CD8-positive, alpha-beta memory T cell (primary cell): ENCODE results near the gene PXDC1. TPM values are rescaled to one million over a fixed set of nuclear protein-coding genes. Genes with fewer than 3 reads are reported as not detected.
"Not testable (repeated sequence)": the region's sequence is repeated elsewhere in the genome, so short reads cannot be mapped to it uniquely, and the experiment has no call there.

Source experiments
- CTCF ChIA-PET: fragments of 350-600 bp; sonication (Branson Sonifier 250); formaldehyde crosslinking; loops from one replicate; lab custom pipeline; 2021; ENCODE audit warnings: antibody characterized with exemption; lab: Charles Lee
- POLR2A ChIA-PET: fragments of 350-600 bp; sonication (Branson Sonifier 250); formaldehyde crosslinking; loops from one replicate; lab custom pipeline; 2021; ENCODE audit warnings: antibody characterized with exemption; lab: Charles Lee
- DNase-seq, 5 donors: peaks; one replicate each; pipeline versions ENCODE4 v3.0.0 to v3.0.0-alpha.2; 2020 to 2022; ENCODE audit warnings: mixed read lengths in 1 of 5
- H3K27ac ChIP-seq: one replicate; pipeline ENCODE4 v1.7.0; 2013; ENCODE audit warnings: low read depth, mild to moderate bottlenecking, low read length, moderate library complexity
- H3K27me3 ChIP-seq: 2 replicates; pipeline ENCODE4 v1.7.0; 2013; ENCODE audit warnings: low read length, mild to moderate bottlenecking; ENCODE audit not compliant: insufficient read depth, poor library complexity, severe bottlenecking
- H3K36me3 ChIP-seq: 2 replicates; pipeline ENCODE4 v1.7.0; 2013; ENCODE audit warnings: mild to moderate bottlenecking, low read length, moderate library complexity; ENCODE audit not compliant: insufficient read depth
- H3K4me1 ChIP-seq: 2 replicates; pipeline ENCODE4 v1.7.0; 2013; ENCODE audit warnings: mild to moderate bottlenecking, low read length, moderate library complexity; ENCODE audit not compliant: insufficient read depth
- H3K4me3 ChIP-seq: 2 replicates; pipeline ENCODE4 v1.7.0; 2013; ENCODE audit warnings: mild to moderate bottlenecking, low read length
- H3K9me3 ChIP-seq: 2 replicates; pipeline ENCODE4 v1.7.0; 2013; ENCODE audit warnings: mild to moderate bottlenecking, low read length
- H3K27ac Mint-ChIP-seq, 8 donors: one replicate each; pipeline ENCODE4 v1.8.0; 2020 to 2021; ENCODE audit warnings: mixed read lengths in 8 of 8, mild to moderate bottlenecking in 6 of 8, inconsistent platforms in 3 of 8, moderate library complexity in 3 of 8
- H3K27me3 Mint-ChIP-seq, 2 donors: one replicate each; pipeline ENCODE4 v1.8.0; 2020 to 2021; ENCODE audit warnings: mixed read lengths in 2 of 2, mild to moderate bottlenecking in 1 of 2, moderate library complexity in 1 of 2
- H3K36me3 Mint-ChIP-seq, 3 donors: one replicate each; pipeline ENCODE4 v1.8.0; 2020 to 2021; ENCODE audit warnings: mixed read lengths in 3 of 3, inconsistent platforms in 1 of 3, mild to moderate bottlenecking in 1 of 3
- H3K4me1 Mint-ChIP-seq, 3 donors: one replicate each; pipeline ENCODE4 v1.8.0; 2020 to 2021; ENCODE audit warnings: mixed read lengths in 3 of 3, inconsistent platforms in 1 of 3, mild to moderate bottlenecking in 1 of 3
- H3K4me3 Mint-ChIP-seq, 7 donors: one replicate each; pipeline ENCODE4 v1.8.0; 2020 to 2021; ENCODE audit warnings: mixed read lengths in 7 of 7, mild to moderate bottlenecking in 6 of 7, moderate library complexity in 4 of 7, inconsistent platforms in 2 of 7
- H3K9me3 Mint-ChIP-seq, 5 donors: one replicate each; pipeline ENCODE4 v1.8.0; 2020 to 2022; ENCODE audit warnings: mixed read lengths in 5 of 5, mild to moderate bottlenecking in 3 of 5, moderate library complexity in 2 of 5, inconsistent platforms in 1 of 5
- polyA plus RNA-seq: library from polyadenylated mRNA; unstranded; fragments of 300-500 nt; fragmentation: Illumina TruSeq; gene quantifications from one replicate; pipeline ENCODE4 v1.2.3, GENCODE V29; 2021
- total RNA-seq, 2 experiments: library from RNA; stranded (reverse); gene quantifications; one replicate each; pipeline ENCODE4 v1.2.3, GENCODE V29; 2021

Gene PXDC1
- total and polyA plus RNA-seq, 3 experiments from 2014 or later = 0.15 to 0.24 TPM; not detected in 1

DNA sequence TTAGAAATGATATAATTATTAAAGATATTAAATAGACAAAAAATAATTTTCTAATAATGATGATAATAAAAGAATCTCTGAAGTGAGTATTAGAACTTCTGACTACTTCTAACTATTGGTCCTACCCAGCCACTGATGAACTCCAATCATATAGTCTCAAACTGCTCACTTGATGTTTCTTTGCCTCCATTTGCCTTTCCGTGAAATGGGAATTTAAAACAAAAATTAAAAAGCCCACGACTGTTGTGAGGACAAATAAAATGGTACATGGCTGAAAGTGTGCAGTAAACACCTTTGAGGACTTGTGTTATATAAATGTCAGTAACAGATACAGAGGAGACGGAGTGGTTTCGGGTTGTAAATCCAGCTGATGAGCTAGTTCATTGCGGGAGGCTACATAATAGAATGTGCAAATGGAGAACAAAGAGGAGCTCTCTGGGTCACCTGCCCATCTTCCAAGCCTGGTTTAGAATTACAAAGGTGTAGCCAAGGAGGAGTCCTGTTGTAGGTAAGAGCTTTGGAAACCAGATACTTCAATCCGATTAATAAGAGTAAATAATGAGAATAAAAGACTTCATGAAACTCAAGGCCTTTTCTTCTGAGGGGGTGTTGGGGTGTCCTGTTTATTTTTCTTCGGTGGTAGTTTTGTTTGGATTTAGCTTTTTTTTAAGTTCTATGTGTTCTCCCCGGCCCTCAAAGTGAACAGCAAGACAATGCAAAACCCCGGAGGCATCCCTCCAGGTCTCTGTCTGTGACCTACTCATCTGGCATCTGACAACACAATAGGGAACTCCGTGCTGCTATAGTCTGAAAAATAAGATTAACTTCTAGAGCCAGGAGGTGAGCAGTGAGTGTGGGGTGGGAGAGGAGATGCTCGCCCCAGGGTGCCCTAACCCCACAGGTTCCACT, 4.4 kb upstream of the PXDC1 start:
- CTCF ChIA-PET = interaction anchor here (1.0 to 1.5 kb wide), 5 partner anchors 13 to 400 kb away, joined by 3 to 5 read pairs (median 3); partner anchors contain the start of gene FAM50B
- no peak overlapping the region for H3K4me3 ChIP-seq
- H3K4me1 ChIP-seq = peaks cover 3% of the 10 kb centered on the region
- Mint-ChIP-seq H3K27ac (peak overlapping the region in 1 of 8 donors; percentile 33), H3K36me3 (no peaks in the 10 kb centered on the region), H3K9me3 (no peaks in the 10 kb centered on the region), H3K4me3 (no peak overlapping the region), H3K27me3 (peaks cover 17 to 25% of the 10 kb centered on the region in 2 donors), H3K4me1 (peaks cover 0 to 9% (median 5%) of the 10 kb centered on the region in 3 donors)
- H3K27me3 ChIP-seq = peaks cover 14% of the 10 kb centered on the region
- POLR2A ChIA-PET = interaction anchor here (0.7 kb wide), 1 partner anchor 454 kb away, joined by 7 read pairs; no protein-coding TSS in a partner anchor
- no peaks in the 10 kb centered on the region for H3K36me3 ChIP-seq
- H3K9me3 ChIP-seq = no peaks in the 10 kb centered on the region
- no peak for DNase-seq
- no peak overlapping the region for H3K27ac ChIP-seq

DNA sequence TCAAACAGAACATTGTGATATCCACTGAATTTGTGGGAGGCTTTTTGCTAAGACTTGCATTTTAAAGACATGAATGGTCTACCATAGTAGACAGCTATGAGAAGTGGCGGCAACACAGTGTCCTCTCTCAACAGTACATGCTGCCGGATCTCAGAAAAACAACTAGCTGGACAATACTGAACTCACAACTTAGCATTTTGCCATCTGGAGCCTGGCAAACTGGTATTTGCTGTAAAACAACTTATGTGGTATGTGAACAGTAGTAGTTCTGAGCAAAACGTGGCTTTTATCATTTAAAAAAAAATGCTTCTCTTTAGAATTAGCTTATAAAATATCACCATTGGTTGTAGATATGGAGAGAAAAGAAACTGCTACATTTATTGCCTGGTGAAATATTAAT, 3.3 kb upstream of the PXDC1 start:
- Mint-ChIP-seq H3K27me3 (peaks cover 21 to 28% of the 10 kb centered on the region in 2 donors), H3K9me3 (no peaks in the 10 kb centered on the region)
- POLR2A ChIA-PET = no interaction called here

DNA sequence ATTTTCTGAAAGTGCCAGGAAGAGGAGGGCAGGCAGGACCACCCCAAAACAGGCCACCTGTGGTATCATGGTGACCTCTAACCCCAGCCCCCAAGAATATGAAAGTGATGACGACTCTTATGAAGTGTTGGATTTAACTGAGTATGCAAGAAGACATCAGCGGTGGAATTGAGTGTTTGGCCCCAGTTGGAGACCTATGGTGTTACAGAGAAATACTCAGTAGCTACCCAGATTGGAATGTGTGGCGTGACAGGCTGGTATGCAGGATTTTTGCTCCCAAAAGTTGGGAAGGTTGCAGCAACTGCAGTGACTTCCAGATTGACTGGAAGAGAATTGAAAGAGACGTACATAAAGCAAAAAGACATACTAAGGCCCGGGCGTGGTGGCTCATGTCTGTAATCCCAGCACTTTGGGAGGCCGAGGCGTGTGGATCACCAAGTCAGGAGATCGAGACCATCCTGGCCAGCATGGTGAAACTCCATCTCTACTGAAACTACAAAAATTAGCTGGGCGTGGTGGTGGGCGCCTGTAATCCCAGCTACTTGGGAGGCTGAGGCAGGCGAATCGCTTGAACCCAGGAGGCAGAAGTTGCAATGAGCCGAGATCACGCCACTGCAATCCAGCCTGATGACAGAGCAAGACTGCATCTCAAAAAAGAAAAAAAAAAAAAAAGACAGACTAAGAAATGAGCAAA, 2.7 kb upstream of the PXDC1 start:
- H3K4me3 ChIP-seq, H3K9me3 ChIP-seq, POLR2A ChIA-PET, H3K27ac Mint-ChIP-seq, H3K4me1 ChIP-seq, H3K36me3 Mint-ChIP-seq, DNase-seq, H3K36me3 ChIP-seq, H3K27ac ChIP-seq, H3K9me3 Mint-ChIP-seq: not testable (repeated sequence)
- Mint-ChIP-seq H3K4me3 (peak overlapping the region in 1 of 7 donors; percentile 56), H3K4me1 (peaks cover 0 to 14% (median 5%) of the 10 kb centered on the region in 3 donors), H3K27me3 (peaks cover 27 to 34% of the 10 kb centered on the region in 2 donors)
- CTCF ChIA-PET = interaction anchor here (0.8 to 1.4 kb wide), 3 partner anchors 8 to 475 kb away, joined by 3 to 5 read pairs (median 3); no protein-coding TSS in a partner anchor
- peaks cover 24% of the 10 kb centered on the region for H3K27me3 ChIP-seq

More for the DNA sequence above, 3.3 kb upstream of the PXDC1 start:
- DNase-seq = no peak
- no peaks in the 10 kb centered on the region for H3K9me3 ChIP-seq
- H3K4me1 Mint-ChIP-seq = peaks cover 0 to 14% (median 5%) of the 10 kb centered on the region in 3 donors
- H3K4me3 Mint-ChIP-seq = peak overlapping the region in 1 of 7 donors; percentile 56
- CTCF ChIA-PET = interaction anchor here (0.8 to 1.4 kb wide), 4 partner anchors 9 to 475 kb away, joined by 3 to 5 read pairs (median 4); no protein-coding TSS in a partner anchor
- peaks cover 21% of the 10 kb centered on the region for H3K27me3 ChIP-seq
- peaks cover 5% of the 10 kb centered on the region for H3K4me1 ChIP-seq
- no peak overlapping the region for H3K27ac Mint-ChIP-seq
- H3K27ac ChIP-seq = no peak overlapping the region
- no peak overlapping the region for H3K4me3 ChIP-seq
- no peaks in the 10 kb centered on the region for H3K36me3 Mint-ChIP-seq
- H3K36me3 ChIP-seq = no peaks in the 10 kb centered on the region

DNA sequence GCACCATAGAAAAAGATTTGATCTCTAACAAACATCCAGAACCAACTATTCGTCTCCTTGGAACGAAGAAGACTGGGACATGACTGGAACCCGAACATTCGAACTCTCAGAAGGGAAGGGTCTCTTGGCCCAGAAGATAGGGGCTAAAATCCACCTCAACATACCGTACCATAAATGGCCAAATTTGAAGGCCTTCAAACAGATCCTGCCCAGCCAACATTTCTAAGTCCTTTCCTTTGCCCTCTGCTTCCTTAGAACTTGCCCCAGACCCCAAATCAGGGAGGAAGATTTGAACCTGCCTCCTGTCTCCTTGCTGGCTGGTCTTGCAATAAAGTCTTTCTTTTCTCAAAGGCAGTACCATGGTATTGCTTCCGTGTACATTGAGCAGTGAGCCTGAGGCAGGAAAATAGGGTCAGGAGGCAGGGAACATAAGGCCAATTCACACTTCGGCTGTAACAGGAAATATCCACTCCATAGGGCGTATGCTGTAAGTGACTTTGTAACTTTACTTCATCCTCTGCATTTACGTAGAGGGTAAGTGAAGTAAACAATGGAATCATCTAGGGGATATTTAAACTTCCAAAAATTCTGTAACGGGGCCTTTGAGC, 1.8 kb upstream of the PXDC1 start:
- Histone ChIP-seq H3K36me3 (no peaks in the 10 kb centered on the region), H3K9me3 (no peaks in the 10 kb centered on the region), H3K4me3 (no peak overlapping the region), H3K27ac (no peak overlapping the region), H3K4me1 (peaks cover 5% of the 10 kb centered on the region), H3K27me3 (peaks cover 24% of the 10 kb centered on the region)
- H3K36me3 Mint-ChIP-seq = no peaks in the 10 kb centered on the region
- peak overlapping the region in 1 of 8 donors; percentile 15 for H3K27ac Mint-ChIP-seq
- ChIA-PET CTCF (no interaction called here), POLR2A (no interaction called here)
- peaks cover 27 to 39% of the 10 kb centered on the region in 2 donors for H3K27me3 Mint-ChIP-seq
- H3K4me3 Mint-ChIP-seq = peak overlapping the region; percentile 15 to 80 (median 63)
- no peak for DNase-seq
- no peaks in the 10 kb centered on the region for H3K9me3 Mint-ChIP-seq
- H3K4me1 Mint-ChIP-seq = peaks cover 0 to 14% (median 5%) of the 10 kb centered on the region in 3 donors

DNA sequence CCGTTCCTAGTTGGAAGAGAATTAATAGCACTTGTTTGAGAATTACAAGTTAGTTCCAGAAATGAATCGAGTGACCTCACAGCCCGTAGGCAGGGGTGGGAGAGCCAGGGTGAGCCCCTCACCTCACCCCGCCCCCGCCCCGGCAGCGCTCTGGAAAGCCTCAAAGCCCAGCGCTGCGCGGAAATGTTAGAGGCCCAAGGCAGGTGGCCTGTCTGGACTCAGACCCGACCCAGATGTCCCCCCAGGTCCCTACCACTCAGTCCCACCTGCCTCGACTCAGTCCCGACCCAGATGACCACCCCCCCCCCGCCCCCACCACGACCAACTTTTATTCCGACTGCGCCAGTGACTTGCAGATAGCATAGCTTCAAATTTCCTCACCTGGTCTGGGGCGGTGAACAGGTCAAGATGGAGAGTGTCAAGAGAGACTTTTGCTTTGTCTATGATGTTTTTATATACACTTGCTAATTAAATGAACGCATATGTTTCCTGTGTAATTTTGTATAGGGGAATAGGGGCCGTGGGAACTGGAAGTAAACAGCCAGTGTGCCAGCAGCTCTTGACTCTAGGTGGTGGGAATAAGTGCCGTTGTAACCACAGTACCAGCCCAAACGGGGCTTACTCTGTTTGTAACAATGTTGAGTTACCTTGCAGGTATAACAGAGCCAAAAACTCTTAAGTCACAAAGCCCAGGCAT, 1.2 kb upstream of the PXDC1 start:
- Mint-ChIP-seq H3K27me3 (peaks cover 27 to 45% of the 10 kb centered on the region in 2 donors), H3K4me3 (peak overlapping the region; percentile 56 to 81 (median 65)), H3K27ac (no peak overlapping the region), H3K9me3 (no peaks in the 10 kb centered on the region), H3K4me1 (peaks cover 0 to 14% (median 5%) of the 10 kb centered on the region in 3 donors), H3K36me3 (no peaks in the 10 kb centered on the region)
- POLR2A ChIA-PET = no interaction called here
- no peaks in the 10 kb centered on the region for H3K36me3 ChIP-seq
- no peak overlapping the region for H3K27ac ChIP-seq
- DNase-seq = no peak
- H3K4me1 ChIP-seq = peaks cover 5% of the 10 kb centered on the region
- no peaks in the 10 kb centered on the region for H3K9me3 ChIP-seq
- H3K27me3 ChIP-seq = peaks cover 24% of the 10 kb centered on the region
- CTCF ChIA-PET = interaction anchor here (1.0 kb wide), 1 partner anchor 226 kb away, joined by 4 read pairs; no protein-coding TSS in a partner anchor
- H3K4me3 ChIP-seq = no peak overlapping the region

DNA sequence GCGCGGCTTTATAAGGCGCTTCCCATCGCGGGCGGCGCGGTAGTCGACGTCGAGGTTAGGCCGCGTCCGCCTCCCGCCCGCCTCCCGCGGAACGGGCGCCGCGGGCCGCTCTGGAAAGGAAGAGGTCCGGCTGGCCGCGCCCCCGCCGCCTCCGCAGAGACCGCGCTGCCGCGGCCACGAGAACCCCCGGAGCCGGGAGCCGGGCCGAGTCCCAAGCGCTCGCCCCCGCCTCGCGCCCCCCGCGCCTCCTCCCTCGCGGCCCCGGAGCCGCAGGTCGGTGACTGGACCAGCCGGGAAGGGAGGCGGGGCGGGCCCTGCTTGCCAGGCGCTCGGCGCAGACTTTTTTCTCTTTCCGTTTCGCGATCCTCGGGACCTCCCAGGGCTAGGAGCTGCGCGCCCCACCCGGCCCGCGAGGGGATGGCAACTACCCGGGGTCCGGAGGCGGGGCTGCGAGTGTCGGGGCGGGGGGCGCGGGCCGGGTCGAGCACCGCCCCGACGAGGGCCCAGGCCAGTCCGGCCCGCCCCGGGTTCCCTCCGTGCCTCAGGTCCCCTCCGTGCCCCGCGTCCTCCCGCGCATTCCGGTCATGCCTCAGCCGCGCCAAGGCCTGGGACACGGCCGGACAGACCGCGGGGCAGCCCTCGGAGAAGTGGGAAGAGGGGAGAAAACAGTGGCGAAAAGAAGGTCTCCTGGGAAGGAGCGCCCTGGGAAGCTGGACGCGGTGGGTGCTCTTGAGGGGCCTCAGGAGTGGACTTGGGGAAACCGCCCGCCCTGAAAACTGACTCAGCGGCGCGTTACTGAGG, 417 bp upstream of the PXDC1 start:
- Histone ChIP-seq H3K36me3 (no peaks in the 10 kb centered on the region), H3K9me3 (no peaks in the 10 kb centered on the region), H3K4me1 (peaks cover 5% of the 10 kb centered on the region), H3K27me3 (peaks cover 24% of the 10 kb centered on the region), H3K27ac (no peak overlapping the region), H3K4me3 (no peak overlapping the region)
- peak; percentile 38 to 70 (median 52) for DNase-seq
- Mint-ChIP-seq H3K4me1 (peaks cover 0 to 14% (median 5%) of the 10 kb centered on the region in 3 donors), H3K9me3 (no peaks in the 10 kb centered on the region), H3K27me3 (peaks cover 27 to 52% of the 10 kb centered on the region in 2 donors), H3K27ac (no peak overlapping the region), H3K36me3 (no peaks in the 10 kb centered on the region), H3K4me3 (peak overlapping the region; percentile 56 to 81 (median 65))
- CTCF ChIA-PET = interaction anchor here (1.0 kb wide), 1 partner anchor 226 kb away, joined by 4 read pairs; no protein-coding TSS in a partner anchor
- POLR2A ChIA-PET = no interaction called here
